Esophagus muscularis mucosa (tissue), 4 donors: ENCODE data around the gene LRMDA. TPM values are rescaled to one million over a fixed set of nuclear protein-coding genes. Genes with fewer than 3 reads are reported as not detected.

Experiments
- DNase-seq: peaks from one replicate; pipeline ENCODE4 v3.0.0-alpha.2; 2017; ENCODE audit errors: extremely low spot score
- H3K27ac ChIP-seq, 4 donors: fragments of 200-600 bp; sonication (generic); replicated peaks in 1 of 4; 1 replicate in 3 of 4; 2 replicates in 1 of 4; pipeline ENCODE4 v1.5.1; 2016 to 2019; ENCODE audit warnings: mild to moderate bottlenecking in 1 of 4
- H3K27me3 ChIP-seq, 4 donors: fragments of 200-600 bp; sonication (generic); one replicate each; pipeline versions ENCODE4 v1.5.1 to v1.6.0; 2016 to 2019
- H3K36me3 ChIP-seq, 4 donors: fragments of 200-600 bp; sonication (generic); one replicate each; pipeline ENCODE4 v1.5.1; 2016 to 2019
- H3K4me1 ChIP-seq, 4 donors: fragments of 200-600 bp; sonication (generic); one replicate each; pipeline ENCODE4 v1.5.1; 2016 to 2019
- H3K4me3 ChIP-seq, 4 donors: fragments of 200-600 bp; sonication (generic); 1 replicate in 2 of 4; 2 replicates in 2 of 4; pipeline ENCODE4 v1.5.1; 2016 to 2019; ENCODE audit warnings: mild to moderate bottlenecking in 4 of 4, moderate library complexity in 1 of 4
- H3K9me3 ChIP-seq, 4 donors: fragments of 200-600 bp; sonication (generic); 1 replicate in 3 of 4; 2 replicates in 1 of 4; pipeline ENCODE4 v1.5.1; 2016 to 2019
- CTCF ChIP-seq, 3 experiments: fragments of 200-600 bp in 2 of 3; fragments of 450-650 bp in 1 of 3; sonication (generic) in 2 of 3; IDR thresholded peaks; one replicate each; pipeline ENCODE4 v1.5.1; 2017 to 2019; ENCODE audit warnings: antibody characterized with exemption in 3 of 3, mild to moderate bottlenecking in 2 of 3, moderate library complexity in 1 of 3
- EP300 ChIP-seq: sonication (generic); formaldehyde crosslinking; IDR thresholded peaks from one replicate; pipeline ENCODE4 v1.6.1; 2017; ENCODE audit warnings: antibody characterized with exemption
- POLR2A ChIP-seq: fragments of 450-650 bp; IDR thresholded peaks from one replicate; pipeline ENCODE4 v1.6.1; 2017; ENCODE audit warnings: antibody characterized with exemption, moderate library complexity, mild to moderate bottlenecking, low read depth
- POLR2AphosphoS5 ChIP-seq, 2 donors: sonication (generic); formaldehyde crosslinking; IDR thresholded peaks; one replicate each; pipeline ENCODE4 v1.6.1; 2017; ENCODE audit warnings: antibody characterized with exemption in 2 of 2
- WGBS: methylation state at CpG from one replicate; pipeline ENCODE4 v1.1.5; 2018; 5-methylcytosine and 5-hydroxymethylcytosine counted together
- intact Hi-C: fragments of 100-400 bp; cut with DNase I; formaldehyde crosslinking; loops from one replicate; pipeline ENCODE4 v1.15.1; 2023
- total RNA-seq, 4 donors: library from RNA; depleted of rRNA; stranded (reverse); fragments of >200 nt; gene quantifications; one replicate each; pipeline versions ENCODE4 v1.1.0 to v1.2.1, GENCODE V29; 2016

Gene LRMDA
- total RNA-seq, 4 donors from 2014 or later, result 14.3 to 34.9 (median 26.5) TPM

GRCh38 chr10:76133597-76134255, 702.3 kb downstream of the LRMDA start:
- no peak for TF ChIP-seq POLR2AphosphoS5 (IDR thresholded peaks at IDR 0.05)
- TF ChIP-seq POLR2A, result no peak
- no peak for TF ChIP-seq EP300
- no peak for TF ChIP-seq CTCF (IDR thresholded peaks at IDR 0.05)
- Histone ChIP-seq H3K27me3 (no peaks in the 10 kb centered on the region), H3K36me3 (no peaks in the 10 kb centered on the region), H3K4me3 (no peak overlapping the region), H3K4me1 (no peaks in the 10 kb centered on the region), H3K27ac (no peak overlapping the region), H3K9me3 (no peaks in the 10 kb centered on the region)
- 86% methylated on average over 11 of the region's 11 CpGs for WGBS
- intact Hi-C loops, result no loop called here
- no peak for DNase-seq

GRCh38 chr10:76136961-76137360, 705.5 kb downstream of the LRMDA start:
- Histone ChIP-seq H3K36me3 (no peaks in the 10 kb centered on the region), H3K4me1 (no peaks in the 10 kb centered on the region), H3K9me3 (no peaks in the 10 kb centered on the region), H3K4me3 (no peak overlapping the region), H3K27me3 (no peaks in the 10 kb centered on the region), H3K27ac (no peak overlapping the region)
- DNase-seq, result no peak
- WGBS, result 91% methylated on average over 4 of the region's 4 CpGs
- TF ChIP-seq CTCF (IDR thresholded peaks at IDR 0.05), result no peak
- TF ChIP-seq POLR2A, result no peak
- no peak for TF ChIP-seq EP300
- TF ChIP-seq POLR2AphosphoS5 (IDR thresholded peaks at IDR 0.05), result no peak
- intact Hi-C loops, result no loop called here

GRCh38 chr10:76138286-76138685, 706.9 kb downstream of the LRMDA start:
- Histone ChIP-seq H3K27ac (no peak overlapping the region), H3K27me3 (no peaks in the 10 kb centered on the region), H3K4me3 (no peak overlapping the region), H3K4me1 (no peaks in the 10 kb centered on the region), H3K9me3 (no peaks in the 10 kb centered on the region), H3K36me3 (no peaks in the 10 kb centered on the region)
- WGBS, result 94% methylated on average over 2 of the region's 2 CpGs
- no peak for DNase-seq
- intact Hi-C loops, result no loop called here
- no peak for TF ChIP-seq CTCF (IDR thresholded peaks at IDR 0.05)
- TF ChIP-seq POLR2AphosphoS5 (IDR thresholded peaks at IDR 0.05), result no peak
- TF ChIP-seq POLR2A, result no peak
- TF ChIP-seq EP300, result no peak

GRCh38 chr10:76138906-76139305, 707.5 kb downstream of the LRMDA start:
- H3K36me3 ChIP-seq, result no peaks in the 10 kb centered on the region
- TF ChIP-seq POLR2AphosphoS5 (IDR thresholded peaks at IDR 0.05), result no peak
- TF ChIP-seq EP300, result no peak
- no peak for TF ChIP-seq POLR2A
- TF ChIP-seq CTCF (IDR thresholded peaks at IDR 0.05), result no peak
- H3K27ac ChIP-seq, result no peak overlapping the region
- DNase-seq, result no peak
- H3K4me1 ChIP-seq, result no peaks in the 10 kb centered on the region
- 53% methylated on average over 3 of the region's 3 CpGs for WGBS
- no peaks in the 10 kb centered on the region for H3K9me3 ChIP-seq
- no peak overlapping the region for H3K4me3 ChIP-seq
- H3K27me3 ChIP-seq, result no peaks in the 10 kb centered on the region
- intact Hi-C loops, result no loop called here

GRCh38 chr10:76139431-76139830, 708.0 kb downstream of the LRMDA start:
- Histone ChIP-seq H3K27me3 (no peaks in the 10 kb centered on the region), H3K4me1 (no peaks in the 10 kb centered on the region), H3K9me3 (no peaks in the 10 kb centered on the region), H3K27ac (no peak overlapping the region), H3K36me3 (no peaks in the 10 kb centered on the region), H3K4me3 (no peak overlapping the region)
- intact Hi-C loops, result no loop called here
- WGBS, result 95% methylated on average over 5 of the region's 5 CpGs
- TF ChIP-seq EP300 (no peak), POLR2AphosphoS5 (IDR thresholded peaks at IDR 0.05) (no peak), POLR2A (no peak), CTCF (IDR thresholded peaks at IDR 0.05) (no peak)
- DNase-seq, result no peak
